Kidney glomerular epithelial cell (primary cell): ENCODE data around the gene DPP9.
A peak's percentile ranks its signal among the peaks of the same experiment; 100 is the strongest.

ENCODE experiments used
- DNase-seq: peaks from one replicate; lab custom pipeline; 2025; lab: John Stamatoyannopoulos, UW

The DPP9 gene

GRCh38 chr19:4656102-4656501 lies 67.5 kb downstream of the DPP9 start:
- no peak for DNase-seq

- no peak for DNase-seq
These were observed 68.9 kb downstream of the DPP9 start for GRCh38 chr19:4654437-4655361.

GRCh38 chr19:4653793-4654436 lies 69.7 kb downstream of the DPP9 start:
- no peak for DNase-seq

- no peak for DNase-seq
These were observed 71.6 kb downstream of the DPP9 start for GRCh38 chr19:4652075-4652474.

GRCh38 chr19:4650159-4650558 lies 73.5 kb downstream of the DPP9 start:
- no peak for DNase-seq

GRCh38 chr19:4649392-4650047 lies 74.1 kb downstream of the DPP9 start:
- DNase-seq: no peak

GRCh38 chr19:4647676-4648644 lies 75.7 kb downstream of the DPP9 start:
- no peak for DNase-seq

- DNase-seq: no peak
These were observed 77.9 kb downstream of the DPP9 start for GRCh38 chr19:4645718-4646117.

- DNase-seq: no peak
These were observed 81.0 kb downstream of the DPP9 start for GRCh38 chr19:4642625-4643024.

- no peak for DNase-seq
These were observed 82.5 kb downstream of the DPP9 start for GRCh38 chr19:4641132-4641531.

GRCh38 chr19:4640247-4641000 lies 83.2 kb downstream of the DPP9 start:
- DNase-seq: no peak

GRCh38 chr19:4639531-4640246 lies 84.0 kb downstream of the DPP9 start:
- no peak for DNase-seq

GRCh38 chr19:4638828-4639530 lies 84.7 kb downstream of the DPP9 start, which contains the start of gene TNFAIP8L1:
Gene TNFAIP8L1 (plus strand): TSS chr19:4639516. CDS start chr19:4651870, 12,354 bp downstream.
- DNase-seq: peak; percentile 84

- DNase-seq: no peak
These were observed 85.3 kb downstream of the DPP9 start for GRCh38 chr19:4638317-4638716.

GRCh38 chr19:4636761-4637160 lies 86.9 kb downstream of the DPP9 start:
- DNase-seq: no peak

GRCh38 chr19:4636151-4636717 lies 87.4 kb downstream of the DPP9 start:
- DNase-seq: peak; percentile 23

- DNase-seq: no peak
These were observed 87.9 kb downstream of the DPP9 start for GRCh38 chr19:4635754-4636116.

- peak; percentile 55 for DNase-seq
These were observed 90.3 kb downstream of the DPP9 start for GRCh38 chr19:4633140-4633967.
